ENCODE results near the gene PPP1R27. TPM values are rescaled to one million over a fixed set of nuclear protein-coding genes. Genes with fewer than 3 reads are reported as not detected.

PPP1R27 gene
- polyA plus RNA-seq, 1 donor, result 90.6 TPM

DNA sequence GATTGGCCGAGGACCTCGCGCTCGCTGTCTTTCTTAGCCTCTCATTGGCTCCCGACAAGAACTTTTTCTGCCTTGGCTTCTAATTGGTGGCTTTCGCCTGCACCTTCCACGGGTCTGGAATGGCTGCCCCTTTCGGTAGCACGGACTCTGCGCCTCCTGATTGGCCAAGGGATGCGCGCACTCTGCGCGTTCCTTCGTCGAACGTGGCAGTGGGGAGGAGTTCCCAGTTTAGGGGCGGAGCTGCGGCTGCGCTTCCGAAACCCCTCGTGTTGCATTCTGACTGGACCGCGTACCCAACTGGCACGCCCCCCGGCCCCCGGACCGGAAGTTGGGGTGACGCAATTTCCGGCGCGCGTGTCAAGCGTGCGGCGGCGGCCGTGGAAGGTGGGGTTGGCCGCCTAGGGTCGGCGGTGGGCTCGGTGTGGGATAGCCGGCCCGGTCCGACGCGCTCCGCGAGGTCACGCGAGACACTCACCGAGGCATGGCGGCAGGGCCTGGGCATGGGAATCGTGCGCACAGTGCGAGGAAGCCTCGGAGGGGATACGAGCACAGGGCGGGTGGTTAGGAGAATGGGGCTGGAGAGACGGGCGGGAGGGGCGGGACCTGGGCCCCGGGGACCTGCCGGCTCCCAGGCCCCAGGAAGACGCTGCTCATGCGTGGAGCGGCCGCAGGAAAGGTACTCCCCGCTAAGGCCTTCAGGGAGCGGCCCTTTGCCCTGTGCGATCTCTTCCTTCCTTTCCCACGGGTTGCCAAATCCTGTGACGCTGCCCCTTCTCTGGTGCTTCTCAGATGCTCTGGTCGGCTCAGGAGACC is 26.1 kb upstream of the PPP1R27 start:
- DNase-seq (ENCODE audit: low read depth), result peak; percentile 100

DNA sequence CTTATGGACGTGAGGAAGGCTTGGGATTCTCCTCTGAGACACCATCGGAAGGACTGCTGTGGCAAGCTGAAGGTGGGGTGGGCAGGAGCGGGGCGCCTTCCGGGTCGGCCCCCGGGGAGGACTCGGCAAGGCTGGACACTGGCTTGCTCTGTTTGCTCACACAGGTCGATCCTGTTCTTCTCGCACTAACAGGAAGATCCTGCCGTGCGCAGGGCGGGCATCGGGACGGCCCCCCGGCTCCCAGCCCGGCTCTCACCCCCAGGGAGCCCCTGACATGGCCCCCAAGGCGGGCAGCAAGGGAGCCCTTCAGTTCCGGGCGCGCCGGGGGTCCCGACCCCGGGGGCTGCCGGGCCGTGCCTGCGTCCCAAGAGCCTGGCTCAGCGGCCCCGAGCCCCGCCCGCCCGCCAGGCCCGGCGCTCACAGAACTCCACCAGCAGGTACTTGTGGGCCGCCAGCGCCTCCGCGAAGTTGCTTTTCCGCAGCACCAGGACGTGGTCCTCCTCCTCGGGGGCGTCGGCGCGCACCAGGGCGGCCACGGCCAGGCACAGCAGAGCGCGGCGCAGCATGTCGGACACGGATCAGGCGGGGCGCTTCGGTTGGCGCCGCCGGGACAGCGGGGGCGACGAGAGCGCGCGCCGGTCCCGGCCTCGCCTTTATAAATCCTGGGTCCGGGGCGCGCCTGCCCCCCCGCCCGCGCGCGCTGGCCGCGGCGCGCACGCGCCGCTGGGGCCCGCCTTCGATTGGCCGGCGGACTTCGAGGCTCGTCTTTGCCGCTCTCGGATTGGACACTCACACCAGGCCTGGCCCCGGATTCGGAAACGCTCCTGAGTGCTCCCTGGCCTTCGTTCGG is 25.3 kb upstream of the PPP1R27 start, which contains the start of gene P4HB:
Gene P4HB (minus strand): TSS at position 630 of the 850 bp plus-strand sequence. CDS start 64 bp downstream, at position 566.
- no peak for DNase-seq (ENCODE audit: low read depth)

DNA sequence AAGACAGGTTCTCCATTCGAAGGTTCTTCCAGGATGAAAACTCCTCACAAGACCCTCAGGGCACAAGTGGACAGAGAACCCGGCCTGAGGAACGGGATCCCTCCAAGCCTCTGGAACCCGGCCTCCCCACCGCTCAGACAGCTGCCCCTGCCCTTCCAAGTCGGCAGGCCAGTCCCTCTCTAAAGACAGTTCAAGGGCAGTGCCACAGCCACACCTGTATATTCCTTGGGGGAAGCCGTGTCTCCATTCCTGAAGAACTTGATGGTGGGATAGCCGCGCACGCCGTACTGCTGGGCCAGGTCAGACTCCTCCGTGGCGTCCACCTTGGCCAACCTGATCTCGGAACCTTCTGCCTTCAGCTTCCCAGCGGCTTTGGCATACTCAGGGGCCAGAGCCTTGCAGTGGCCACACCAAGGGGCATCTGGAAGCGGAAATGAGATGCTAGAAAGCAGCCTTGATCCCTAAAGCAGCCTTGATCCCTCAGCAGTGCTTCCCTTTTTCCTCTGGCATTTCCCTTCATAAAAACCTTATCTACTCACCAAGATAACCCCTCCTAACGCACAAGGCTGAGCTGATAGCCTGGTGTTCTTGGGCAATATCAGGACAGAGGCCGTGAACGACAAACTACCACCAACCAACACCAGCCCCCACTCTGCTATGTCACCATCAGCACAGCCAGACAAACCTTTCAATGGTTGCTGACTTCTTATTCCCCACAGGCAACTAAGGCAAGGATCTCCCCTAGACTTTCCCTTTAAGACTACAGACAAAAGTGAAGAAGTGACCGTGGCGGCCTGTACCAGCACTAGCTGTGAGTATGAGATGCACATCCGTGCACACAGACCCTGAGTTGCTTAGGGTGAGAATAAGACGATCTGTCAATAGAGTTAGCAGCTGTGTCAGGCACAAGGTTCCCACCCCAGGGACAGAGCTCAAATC is 24.4 kb upstream of the PPP1R27 start:
- no peak for DNase-seq (ENCODE audit: low read depth)

DNA sequence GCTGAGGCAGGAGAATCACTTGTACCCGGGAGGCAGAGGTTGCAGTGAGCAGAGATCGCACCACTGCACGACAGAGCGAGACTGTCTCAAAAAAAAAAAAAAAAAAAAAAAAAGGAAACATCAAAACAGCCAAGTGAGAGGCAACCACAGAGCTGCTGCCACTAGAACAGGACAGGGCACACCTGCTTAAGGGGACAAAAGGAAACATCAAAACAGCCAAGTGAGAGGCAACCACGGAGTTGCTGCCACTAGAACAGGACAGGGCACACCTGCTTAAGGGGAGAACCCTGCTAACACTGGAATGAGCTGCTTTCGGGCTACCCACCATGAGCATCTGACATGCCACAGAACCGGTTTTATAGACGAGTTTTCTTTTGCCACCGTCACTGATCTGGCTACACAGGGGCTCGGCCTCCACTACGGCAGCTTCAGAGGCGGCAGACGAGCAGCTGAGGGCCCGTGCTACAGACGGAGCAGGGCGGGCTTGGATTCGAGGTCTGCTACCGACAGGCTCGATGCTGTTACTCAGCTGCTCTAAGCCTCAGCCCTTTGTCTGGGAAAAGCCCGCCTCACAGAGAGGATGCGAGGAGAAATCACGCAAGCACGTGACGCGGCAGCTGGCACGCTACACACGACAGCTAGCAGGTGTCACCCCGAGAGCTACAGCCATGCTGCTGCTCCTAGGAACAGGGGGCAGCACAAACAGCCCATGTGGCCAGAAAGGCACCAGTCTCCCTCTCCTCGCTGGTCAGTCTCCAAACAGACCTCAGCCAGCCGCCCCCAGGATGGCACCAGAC is 23.5 kb upstream of the PPP1R27 start:
- DNase-seq (ENCODE audit: low read depth), result no peak

DNA sequence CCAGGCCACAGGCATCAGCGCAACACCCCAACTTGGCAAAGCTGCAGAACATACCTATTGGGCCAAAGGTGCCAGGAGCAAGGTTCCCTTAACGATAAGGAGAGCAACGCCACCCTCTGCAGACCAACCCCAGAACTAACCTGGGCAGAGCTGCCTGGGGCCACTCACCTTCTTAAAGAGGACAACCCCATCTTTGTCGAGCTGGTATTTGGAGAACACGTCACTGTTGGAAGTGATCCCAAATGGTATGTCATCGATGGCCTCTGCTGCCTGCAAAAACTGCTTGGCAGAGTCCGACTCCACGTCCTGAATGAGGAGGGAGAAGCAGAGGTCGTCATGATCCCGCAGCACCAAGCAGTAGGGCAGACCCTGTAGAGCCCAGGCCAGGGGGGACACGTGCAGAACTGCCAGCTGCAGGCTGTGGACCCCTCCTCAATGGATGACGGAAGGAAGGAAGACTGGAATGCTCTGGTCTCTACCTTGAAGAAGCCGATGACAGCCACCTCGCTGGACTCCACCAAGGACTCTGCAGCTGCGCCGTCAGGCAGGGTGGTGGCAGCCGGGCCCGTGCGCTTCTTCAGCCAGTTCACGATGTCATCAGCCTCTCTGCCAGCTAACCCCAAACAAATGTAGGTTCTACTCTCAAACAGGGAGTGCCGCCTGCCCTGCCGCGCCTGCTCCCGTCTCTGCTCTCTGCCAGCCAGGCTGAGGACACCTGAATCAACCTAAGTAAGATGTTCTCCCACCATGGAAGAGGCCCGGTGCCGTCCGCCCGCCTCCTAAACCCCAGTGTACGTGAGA is 20.3 kb upstream of the PPP1R27 start:
- DNase-seq (ENCODE audit: low read depth), result no peak

DNA sequence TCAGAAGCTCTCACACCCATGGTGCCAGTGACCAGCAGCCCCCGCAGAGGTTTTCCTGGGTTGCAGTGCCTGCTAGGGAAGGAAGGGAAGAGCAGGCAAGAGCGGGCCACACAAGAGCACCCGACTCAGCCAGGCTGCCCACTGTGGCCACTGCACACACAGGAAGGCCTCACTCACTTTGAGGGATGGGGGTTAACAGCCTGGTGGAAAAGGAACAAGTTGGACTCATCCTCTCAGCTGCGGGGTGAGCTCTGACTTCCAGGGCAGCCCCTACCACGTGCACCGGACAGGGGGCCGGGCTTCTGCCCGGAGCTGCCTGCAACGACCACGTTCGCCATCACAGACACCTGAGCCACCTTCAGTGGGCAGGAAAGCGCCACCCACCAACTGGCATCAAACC is 17.4 kb upstream of the PPP1R27 start:
- no peak for DNase-seq (ENCODE audit: low read depth)

DNA sequence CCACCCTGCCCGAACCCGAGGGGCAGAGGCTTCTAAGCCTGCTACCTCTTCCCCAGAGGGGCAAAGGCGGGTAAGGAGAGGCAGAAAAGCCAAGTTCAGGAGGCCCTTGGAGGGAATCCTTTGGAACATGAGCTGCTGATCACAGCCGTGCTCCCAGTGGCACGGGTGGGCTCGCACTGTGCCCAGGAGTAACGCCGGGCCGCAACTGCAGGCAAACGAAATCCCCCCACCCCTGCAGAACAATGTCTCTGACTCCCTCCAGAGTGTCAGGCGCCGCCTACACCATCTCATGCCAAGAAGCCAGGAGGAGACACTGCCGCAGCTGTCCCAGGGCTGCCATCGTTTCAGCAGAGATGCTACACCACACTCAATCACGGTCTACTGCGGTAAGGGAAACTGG is 16.6 kb upstream of the PPP1R27 start:
- no peak for DNase-seq (ENCODE audit: low read depth)

DNA sequence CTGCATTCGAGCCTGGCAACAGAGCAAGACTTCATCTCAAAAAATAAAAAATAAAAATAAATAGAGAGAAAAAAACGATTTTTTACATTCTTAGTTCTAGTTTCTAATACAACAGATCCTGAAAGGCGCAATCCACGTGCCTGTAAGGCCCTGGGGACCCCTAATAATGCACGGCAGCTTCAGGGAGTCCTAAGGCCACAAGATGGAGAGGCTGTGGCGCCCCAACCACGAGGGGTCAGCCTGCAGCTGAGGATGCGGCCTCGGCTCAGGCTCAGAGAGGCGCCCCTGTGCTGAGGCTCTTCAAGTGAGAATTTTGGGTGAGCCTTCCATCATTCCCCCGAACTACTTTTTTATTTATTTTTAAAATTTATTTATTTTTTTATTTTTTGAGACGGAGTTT is 14.6 kb upstream of the PPP1R27 start:
- no peak for DNase-seq (ENCODE audit: low read depth)

DNA sequence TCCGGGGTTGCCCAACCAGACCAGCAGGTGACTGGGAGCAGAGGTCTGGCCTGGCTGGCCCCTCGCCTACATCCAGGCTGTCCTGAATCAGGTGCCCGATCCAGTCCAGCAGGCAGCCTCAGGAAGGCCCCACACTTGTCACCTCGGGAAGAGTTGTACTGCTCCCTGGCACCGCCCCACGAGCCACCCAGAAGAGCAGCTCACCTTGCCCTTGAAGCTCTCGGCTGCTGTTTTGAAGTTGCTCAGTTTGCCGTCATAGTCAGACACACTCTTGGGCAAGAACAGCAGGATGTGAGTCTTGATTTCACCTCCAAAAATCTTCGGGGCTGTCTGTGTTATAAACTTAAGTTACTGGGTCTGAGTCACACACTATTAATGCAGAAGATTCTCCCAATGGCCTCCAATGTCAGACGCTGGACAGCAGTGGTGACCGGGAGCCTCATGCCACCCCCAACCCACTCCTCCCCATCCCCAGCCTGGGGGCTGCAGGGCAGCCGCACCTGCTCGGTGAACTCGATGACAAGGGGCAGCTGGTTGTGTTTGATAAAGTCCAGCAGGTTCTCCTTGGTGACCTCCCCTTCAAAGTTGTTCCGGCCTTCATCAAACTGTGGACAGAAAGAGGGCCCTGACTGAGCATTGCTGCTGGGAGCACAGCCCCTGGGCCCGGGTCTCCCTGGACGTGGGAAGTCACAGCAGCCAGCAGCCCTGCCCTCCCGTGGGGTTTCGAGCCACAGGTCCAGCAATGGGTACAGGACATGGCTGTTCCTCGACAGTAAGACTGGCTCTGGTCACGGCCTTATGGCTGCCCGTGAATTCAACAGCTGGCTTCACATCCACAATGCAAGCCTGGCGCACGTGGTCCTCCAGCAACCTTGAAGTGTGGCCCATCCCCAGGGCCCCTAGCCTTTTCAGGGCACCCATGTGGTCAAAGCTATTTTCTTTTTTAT is 12.2 kb upstream of the PPP1R27 start:
- DNase-seq (ENCODE audit: low read depth), result no peak

DNA sequence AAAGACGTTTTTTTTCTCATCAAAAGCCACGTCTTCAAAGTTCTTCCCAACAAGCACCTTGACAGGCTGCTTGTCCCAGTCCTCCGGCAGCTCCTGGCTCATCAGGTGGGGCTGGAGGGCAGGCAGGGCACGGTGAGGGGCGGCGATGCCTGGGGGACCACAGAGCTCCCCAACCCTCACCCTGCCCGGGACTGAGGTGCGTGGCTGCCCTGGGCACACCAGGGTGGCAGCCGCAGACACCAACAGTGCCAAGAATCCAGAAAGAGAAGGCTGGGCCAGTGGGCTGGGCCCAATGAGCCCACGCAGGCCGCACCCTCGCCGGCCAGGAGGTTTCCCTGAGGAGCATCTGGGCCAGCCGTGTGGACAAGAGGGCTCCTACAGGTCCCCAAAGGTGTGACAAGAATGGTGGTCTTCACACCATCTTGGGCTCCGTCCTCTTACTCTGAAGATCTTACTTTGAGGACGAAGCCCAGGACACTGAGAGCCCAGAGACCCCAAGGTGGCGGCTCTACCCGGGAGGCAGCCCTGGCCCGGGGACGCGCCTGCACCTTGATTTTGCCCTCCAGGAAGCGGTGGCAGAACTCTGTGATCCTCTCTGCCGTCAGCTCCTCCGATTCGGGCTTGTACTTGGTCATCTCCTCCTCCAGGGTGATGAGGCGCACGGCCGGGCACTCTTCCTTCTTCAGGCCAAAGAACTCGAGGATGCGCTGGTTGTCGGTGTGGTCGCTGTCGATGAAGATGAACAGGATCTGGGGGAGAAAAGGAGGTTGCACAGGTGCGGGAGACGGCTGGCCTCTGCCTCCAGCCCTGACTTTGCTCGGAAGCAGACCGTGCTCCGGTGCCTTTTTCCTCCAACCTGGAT is 11.3 kb upstream of the PPP1R27 start:
- DNase-seq (ENCODE audit: low read depth), result no peak

DNA sequence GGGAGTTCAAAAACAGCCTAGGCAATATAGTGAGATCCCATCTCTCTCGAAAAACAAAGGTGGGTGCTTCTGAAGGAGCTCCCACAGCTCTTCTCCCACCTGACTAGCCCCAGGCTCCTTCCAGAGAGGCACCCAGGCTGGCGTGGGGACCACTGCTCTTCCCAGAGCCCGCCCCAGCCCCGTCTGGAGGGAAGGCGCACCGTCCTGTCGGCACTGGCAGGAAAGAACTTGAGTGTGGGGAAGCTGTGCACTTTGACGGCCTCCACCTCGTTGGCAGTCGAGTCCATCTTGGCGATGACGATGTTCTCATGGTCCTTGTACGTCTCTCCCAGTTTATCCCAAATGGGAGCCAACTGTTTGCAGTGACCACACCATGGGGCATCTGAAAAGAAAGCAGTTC is 10.5 kb upstream of the PPP1R27 start:
- DNase-seq (ENCODE audit: low read depth), result no peak

DNA sequence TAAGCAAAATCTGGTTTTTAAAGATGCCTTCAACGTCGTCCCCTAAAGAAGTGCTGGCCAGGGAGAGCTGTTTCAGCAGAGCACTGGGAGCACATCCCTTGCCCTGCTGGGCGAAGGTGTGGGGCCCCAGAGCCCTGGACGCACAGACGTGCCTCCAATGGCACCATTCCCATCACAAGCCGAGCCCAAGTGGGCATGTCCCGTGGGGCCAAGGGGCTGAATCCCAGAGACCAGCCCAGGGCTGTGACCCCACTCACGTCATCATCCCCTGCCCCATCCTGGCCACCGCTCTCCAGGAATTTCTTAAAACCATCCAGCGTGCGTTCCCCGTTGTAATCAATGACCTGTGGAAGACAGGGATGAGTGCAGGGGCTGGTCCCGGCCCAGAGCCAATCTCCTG is 10.0 kb upstream of the PPP1R27 start:
- DNase-seq (ENCODE audit: low read depth), result no peak

DNA sequence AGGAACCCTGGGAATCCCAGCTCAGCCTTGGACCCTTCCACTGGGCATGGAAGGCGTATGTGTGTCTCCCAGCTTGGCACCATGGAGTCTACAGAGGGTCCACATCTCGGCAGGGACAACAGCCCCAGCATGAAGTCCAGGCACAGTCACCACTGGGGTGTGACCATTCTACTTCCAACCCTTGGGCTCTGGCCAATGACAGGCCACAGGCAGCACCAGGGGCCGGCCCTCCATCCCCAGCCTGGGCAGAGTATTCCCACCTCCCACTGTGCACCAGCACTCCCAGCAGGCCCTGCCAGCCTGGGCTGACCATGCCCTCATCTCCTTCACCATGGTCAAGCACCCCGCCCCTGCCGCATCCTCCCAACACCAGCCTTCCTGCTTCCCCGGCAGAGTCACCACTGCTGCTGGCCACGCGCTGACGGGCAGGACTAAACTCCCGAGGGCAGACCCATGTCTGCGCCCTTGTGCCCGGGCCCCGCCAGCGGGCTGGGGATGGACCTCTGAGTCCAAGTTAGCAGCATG is 9.5 kb upstream of the PPP1R27 start:
- DNase-seq (ENCODE audit: low read depth), result no peak

DNA sequence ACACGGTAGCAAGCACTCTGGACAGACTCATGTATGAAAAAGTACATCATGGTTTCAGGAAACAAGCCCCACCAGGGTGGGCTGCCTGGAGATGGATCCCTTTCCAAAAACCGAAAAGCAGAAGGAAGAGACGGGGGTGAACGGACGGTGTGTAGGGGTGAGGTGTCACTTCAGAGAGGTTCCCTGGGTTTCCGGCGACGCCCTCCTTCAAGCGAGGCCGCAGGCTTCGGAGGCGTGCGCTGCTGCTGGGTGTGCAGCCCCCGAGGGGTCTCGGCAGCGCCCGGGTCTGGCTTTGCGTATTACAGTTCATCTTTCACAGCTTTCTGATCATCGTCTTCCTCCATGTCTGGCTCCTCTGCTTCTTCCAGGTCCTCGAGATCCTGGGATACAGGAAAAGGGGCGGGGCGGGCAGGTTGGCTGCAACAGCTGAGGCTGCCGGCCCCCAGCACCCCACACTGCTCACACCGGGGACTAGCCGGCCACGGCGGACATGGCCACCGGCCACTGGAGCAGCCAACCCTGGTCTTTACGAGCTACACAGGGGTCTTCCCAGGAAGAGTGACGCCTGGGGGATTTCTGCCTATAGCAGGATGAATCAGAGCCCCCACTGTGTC is 9.0 kb upstream of the PPP1R27 start:
- no peak for DNase-seq (ENCODE audit: low read depth)

DNA sequence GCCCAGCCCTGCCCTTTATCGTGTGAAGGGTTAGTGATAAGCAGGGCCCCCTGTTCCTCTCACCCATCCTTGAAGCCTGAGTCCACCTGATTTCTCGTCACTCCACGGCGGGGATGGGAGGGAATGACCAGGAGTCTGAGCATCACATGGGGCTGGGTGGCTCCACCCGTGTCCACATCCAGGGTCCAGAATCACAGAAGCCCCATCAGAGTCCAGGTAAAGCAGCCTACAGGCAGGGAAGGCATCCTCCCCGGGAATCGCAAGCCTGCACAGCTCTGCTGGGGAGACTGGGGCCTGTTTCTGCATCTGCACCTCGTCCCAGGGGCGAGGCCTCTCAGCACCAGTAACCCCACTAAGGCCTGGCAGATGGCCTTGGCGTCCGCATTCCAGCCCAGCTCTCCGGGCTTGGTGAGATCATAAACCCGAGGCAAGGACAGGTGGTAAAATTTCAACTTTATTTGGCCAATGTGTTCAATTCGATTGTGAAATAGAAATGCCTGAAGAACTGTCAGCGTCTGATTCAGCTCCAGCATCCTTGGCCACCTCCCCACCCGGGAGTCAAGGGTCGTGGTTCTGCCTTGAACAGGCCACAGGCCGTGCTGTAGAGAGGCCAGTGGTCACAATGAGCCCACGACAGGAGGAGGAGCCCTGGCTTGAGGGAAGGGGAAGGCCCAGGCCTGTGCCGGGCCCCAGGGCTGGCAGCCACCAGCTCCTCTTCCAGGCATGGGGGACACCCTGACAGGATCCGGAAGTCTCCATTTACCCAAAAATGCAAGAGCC is 8.1 kb upstream of the PPP1R27 start:
- no peak for DNase-seq (ENCODE audit: low read depth)

DNA sequence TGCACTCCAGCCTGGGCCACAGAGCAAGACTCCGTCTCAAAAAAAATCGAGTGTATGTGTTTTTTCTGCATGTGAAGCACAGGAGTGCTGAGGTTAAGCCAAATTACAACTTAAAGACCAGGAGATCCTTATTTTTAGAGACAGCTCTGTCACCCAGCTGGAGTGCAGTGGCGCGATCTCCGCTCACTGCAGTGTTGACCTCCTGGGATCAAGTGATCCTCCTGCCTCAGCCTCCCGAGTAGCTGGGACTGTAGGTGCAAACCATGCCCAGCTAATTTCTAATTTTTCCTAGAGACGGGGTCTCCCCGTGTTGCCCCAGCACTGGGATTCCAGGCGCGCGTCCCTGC is 7.5 kb upstream of the PPP1R27 start:
- no peak for DNase-seq (ENCODE audit: low read depth)

DNA sequence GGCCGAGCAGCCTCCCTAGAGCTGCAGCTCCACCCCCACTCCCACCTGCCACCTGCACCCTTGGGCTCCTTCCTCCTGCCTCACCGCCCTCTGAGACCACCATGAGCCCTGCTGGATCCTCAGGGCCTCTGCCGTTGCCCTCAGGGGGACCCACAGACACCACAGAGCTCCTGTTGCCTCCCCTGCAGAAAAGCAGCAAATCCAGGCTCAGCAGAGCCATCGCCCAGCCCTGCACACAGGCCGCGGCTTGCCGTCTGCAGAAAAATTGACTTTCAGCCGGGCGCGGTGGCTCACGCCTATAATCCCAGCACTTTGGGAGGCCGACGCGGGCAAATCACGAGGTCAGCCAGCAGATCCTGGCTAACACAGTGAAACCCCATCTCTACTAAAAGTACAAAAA is 7.0 kb upstream of the PPP1R27 start:
- no peak for DNase-seq (ENCODE audit: low read depth)

Data from forelimb muscle (tissue), 1 donor.